ENCODE data around the gene C13orf46. TPM values are rescaled to one million over a fixed set of nuclear protein-coding genes. Genes with fewer than 3 reads are reported as not detected.

The C13orf46 gene
- total and polyA plus RNA-seq, 2 of the 8 experiments (the other 6 are each of a cell fraction or from before 2014, with no cell fraction given) = 0.23 to 0.28 TPM

- no peak for TF ChIP-seq TCF12 (IDR thresholded peaks at IDR 0.05; ENCODE audit: low read depth, low read length)
- TF ChIP-seq SIN3A (conservative IDR thresholded peaks at IDR 0.05 in 1 of 2, IDR thresholded peaks at IDR 0.05 in 1 of 2; ENCODE audit: low read depth in 1 of 2, low read length in 2 of 2) = no peak
Measured at GRCh38 chr13:113981194-113981605, 7.3 kb upstream of the C13orf46 start (continued).

All from H1 (cell line).